Measurements from ENCODE around the gene CRB2. TPM values are rescaled to one million over a fixed set of nuclear protein-coding genes. Genes with fewer than 3 reads are reported as not detected.

CRB2 gene
- total and polyA plus RNA-seq, 2 of the 13 experiments (the other 11 are each of a cell fraction or from before 2014, with no cell fraction given) = 0.01 to 0.29 TPM

- no peaks in the 10 kb centered on the region for H3K4me1 ChIP-seq (ENCODE audit: insufficient read depth, low read length)
- no peaks in the 10 kb centered on the region for H3K27me3 ChIP-seq (ENCODE audit: control insufficient read depth in 1 of 2, insufficient read depth in 2 of 2, low read length in 2 of 2)
- H3K4me3 ChIP-seq (replicated peaks in 1 of 3; ENCODE audit: insufficient read depth in 1 of 3, low read depth in 2 of 3, low read length in 3 of 3) = no peak overlapping the region
- FAIRE-seq = no peak
- DNase-seq (ENCODE audit: low spot score) = no peak
- no peak overlapping the region for H3K9ac ChIP-seq (ENCODE audit: insufficient read depth, low read depth, low read length)
- H2AFZ ChIP-seq (ENCODE audit: low read length) = no peak overlapping the region
- ChIA-PET POLR2A (no interaction called here), CTCF (ENCODE audit: low intra/inter-chr PET ratio, low total read pairs) (no interaction called here)
- H3K36me3 ChIP-seq (replicated peaks in 1 of 2; ENCODE audit: control insufficient read depth in 1 of 2, insufficient read depth in 2 of 2, low read length in 2 of 2) = peaks cover 0 to 5% of the 10 kb centered on the region in 2 experiments; a peak in 3 of 5 replicates
- in situ Hi-C loops (cut with HindIII; ENCODE audit: extremely low pct_ligation_motif_present, low pct_unique_long_range_greater_than_20kb) (loop anchor here (10.0 to 25.0 kb wide), 2 partner anchors 104 to 636 kb away; no protein-coding TSS in a partner anchor), intact Hi-C loops (cut with micrococcal nuclease; ENCODE audit: unreplicated experiment) (loop anchor here (5.0 kb wide), 1 partner anchor 66 kb away; no protein-coding TSS in a partner anchor)
- H3K79me2 ChIP-seq (ENCODE audit: insufficient read depth, low read length) = no peaks in the 10 kb centered on the region
- H4K20me1 ChIP-seq (ENCODE audit: insufficient read depth, low read length) = no peaks in the 10 kb centered on the region
- no peak overlapping the region for H3K27ac ChIP-seq (ENCODE audit: extremely low read length, insufficient read depth, low read length)
- 87% methylated on average over 13 of the region's 13 CpGs for whole genome bisulfite sequencing (ENCODE audit: low lambda C conversion rate)
- no peak for ATAC-seq
- no TSS peak for BruUV-seq (replicated peaks)
- no peaks in the 10 kb centered on the region for H3K9me3 ChIP-seq (ENCODE audit: low read length)
- H3K4me2 ChIP-seq (ENCODE audit: low read depth, low read length) = no peak overlapping the region
- no peak for TF ChIP-seq PRPF4 (IDR thresholded peaks at IDR 0.05; ENCODE audit: low read depth, low read length, poor library complexity, severe bottlenecking)
- no peak for TF ChIP-seq ZFP37 (CRISPR knock-in tag; IDR thresholded peaks at IDR 0.05; ENCODE audit: borderline replicate concordance)
- TF ChIP-seq ZNF253 (CRISPR knock-in tag; IDR thresholded peaks at IDR 0.05; ENCODE audit: borderline replicate concordance) = no peak
- no peak for TF ChIP-seq ZNF569 (CRISPR knock-in tag; IDR thresholded peaks at IDR 0.05; ENCODE audit: borderline replicate concordance)
- no peak for TF ChIP-seq HOXA7 (CRISPR knock-in tag; IDR thresholded peaks at IDR 0.05)
- TF ChIP-seq USF2 (IDR thresholded peaks at IDR 0.05; ENCODE audit: low read depth, low read length) = no peak
- TF ChIP-seq USF2 (CRISPR knock-in tag; IDR thresholded peaks at IDR 0.05; ENCODE audit: borderline replicate concordance) = no peak
- TF ChIP-seq ZNF18 (CRISPR knock-in tag; IDR thresholded peaks at IDR 0.05; ENCODE audit: insufficient replicate concordance) = no peak
- TF ChIP-seq AGO1 (IDR thresholded peaks at IDR 0.05; ENCODE audit: low read depth, low read length, poor library complexity, severe bottlenecking) = no peak
- no peak for TF ChIP-seq ZNF639 (CRISPR knock-in tag; conservative IDR thresholded peaks at IDR 0.05)
- TF ChIP-seq ZNF652 (CRISPR knock-in tag; IDR thresholded peaks at IDR 0.05; ENCODE audit: borderline replicate concordance, low read depth) = no peak
- no peak for TF ChIP-seq RFX5 (IDR thresholded peaks at IDR 0.05; ENCODE audit: low read depth, low read length)
- TF ChIP-seq ZNF317 (CRISPR knock-in tag; IDR thresholded peaks at IDR 0.05) = no peak
- no peak for TF ChIP-seq ZNF607 (CRISPR knock-in tag; IDR thresholded peaks at IDR 0.05; ENCODE audit: borderline replicate concordance)
- TF ChIP-seq ZBTB10 (CRISPR knock-in tag; IDR thresholded peaks at IDR 0.05; ENCODE audit: borderline replicate concordance) = no peak
- no peak for TF ChIP-seq ZBTB3 (CRISPR knock-in tag; IDR thresholded peaks at IDR 0.05; ENCODE audit: borderline replicate concordance, low read depth)
Observed at GRCh38 chr9:123400926-123401503, 45.0 kb downstream of the CRB2 start.
